A673 (cell line): ENCODE results near the gene MT3. TPM values are rescaled to one million over a fixed set of nuclear protein-coding genes. Genes with fewer than 3 reads are reported as not detected.

Source experiments
- BruUV-seq: library from RNA; stranded (reverse); fragments of 400-500 nt; replicated peaks from 2 replicates; lab custom pipeline; 2021; lab: Mats Ljungman, UMichigan
- CTCF ChIA-PET: fragments of 300-600 bp; sonication (Branson Sonifier 250); formaldehyde crosslinking; loops from one replicate; lab custom pipeline; 2022; ENCODE audit warnings: antibody characterized with exemption; lab: Charles Lee
- POLR2A ChIA-PET: fragments of 300-600 bp; sonication (Branson Sonifier 250); formaldehyde crosslinking; loops from one replicate; lab custom pipeline; 2022; ENCODE audit warnings: antibody characterized with exemption; ENCODE audit not compliant: low non-redundant PET; lab: Charles Lee
- DNase-seq: peaks from one replicate; pipeline ENCODE4 v3.0.0-alpha.2; 2015; ENCODE audit warnings: low spot score
- H3K27ac ChIP-seq: fragments of 200-600 bp; sonication (generic); 2 replicates; pipeline ENCODE4 v1.5.1; 2016; ENCODE audit warnings: mixed run types, low read depth, mild to moderate bottlenecking, mixed read lengths, antibody characterized with exemption, low read length; ENCODE audit not compliant: poor library complexity, severe bottlenecking
- H3K27me3 ChIP-seq: fragments of 200-600 bp; sonication (generic); replicated peaks from 2 replicates; pipeline ENCODE4 v1.6.1; 2017; ENCODE audit warnings: mixed run types, low read depth, mild to moderate bottlenecking, mixed read lengths, antibody characterized with exemption, low read length; ENCODE audit not compliant: insufficient read depth, poor library complexity
- H3K36me3 ChIP-seq: fragments of 200-600 bp; sonication (generic); 2 replicates; pipeline ENCODE4 v1.6.1; 2016; ENCODE audit warnings: mixed run types, mild to moderate bottlenecking, mixed read lengths, antibody characterized with exemption, low read length; ENCODE audit not compliant: insufficient read depth, poor library complexity, severe bottlenecking
- H3K4me1 ChIP-seq: fragments of 200-600 bp; sonication (generic); 2 replicates; pipeline ENCODE4 v1.6.1; 2017; ENCODE audit warnings: mixed run types, mild to moderate bottlenecking, mixed read lengths, antibody characterized with exemption, low read length; ENCODE audit not compliant: insufficient read depth, poor library complexity, severe bottlenecking
- H3K4me3 ChIP-seq: fragments of 200-600 bp; sonication (generic); 2 replicates; pipeline ENCODE4 v1.5.1; 2016; ENCODE audit warnings: low read depth, mixed run types, mild to moderate bottlenecking, mixed read lengths, low read length; ENCODE audit not compliant: poor library complexity, severe bottlenecking
- H3K9me3 ChIP-seq: fragments of 200-600 bp; sonication (generic); 2 replicates; pipeline ENCODE4 v1.6.1; 2016; ENCODE audit warnings: mixed run types, low read depth, mild to moderate bottlenecking, mixed read lengths, antibody characterized with exemption, low read length; ENCODE audit not compliant: poor library complexity, severe bottlenecking
- EZH2 ChIP-seq: fragments of 200-600 bp; sonication (generic); IDR thresholded peaks from 2 replicates; pipeline ENCODE4 v1.6.1; 2017; ENCODE audit warnings: borderline replicate concordance, low read depth, mild to moderate bottlenecking, mixed read lengths, antibody characterized with exemption, low read length; ENCODE audit not compliant: poor library complexity, severe bottlenecking
- intact Hi-C: fragments of 100-400 bp; cut with micrococcal nuclease; formaldehyde crosslinking; loops from one replicate; pipeline ENCODE4 v1.10.0; 2022; ENCODE audit not compliant: unreplicated experiment
- total RNA-seq: library from RNA; stranded (reverse); gene quantifications from 2 replicates; pipeline ENCODE4 v1.2.3, GENCODE V29; 2021
- TF ChIP-seq, protein P1 (sequence below): fragments of 300-800, 200-600 bp; sonication (generic); conservative IDR thresholded peaks from 2 replicates; pipeline ENCODE4 v1.5.1; 2017; ENCODE audit warnings: low read depth, mild to moderate bottlenecking, antibody characterized with exemption, low read length, moderate library complexity, mixed read lengths

Gene MT3
- total RNA-seq, 1 experiment from 2014 or later = not detected

DNA sequence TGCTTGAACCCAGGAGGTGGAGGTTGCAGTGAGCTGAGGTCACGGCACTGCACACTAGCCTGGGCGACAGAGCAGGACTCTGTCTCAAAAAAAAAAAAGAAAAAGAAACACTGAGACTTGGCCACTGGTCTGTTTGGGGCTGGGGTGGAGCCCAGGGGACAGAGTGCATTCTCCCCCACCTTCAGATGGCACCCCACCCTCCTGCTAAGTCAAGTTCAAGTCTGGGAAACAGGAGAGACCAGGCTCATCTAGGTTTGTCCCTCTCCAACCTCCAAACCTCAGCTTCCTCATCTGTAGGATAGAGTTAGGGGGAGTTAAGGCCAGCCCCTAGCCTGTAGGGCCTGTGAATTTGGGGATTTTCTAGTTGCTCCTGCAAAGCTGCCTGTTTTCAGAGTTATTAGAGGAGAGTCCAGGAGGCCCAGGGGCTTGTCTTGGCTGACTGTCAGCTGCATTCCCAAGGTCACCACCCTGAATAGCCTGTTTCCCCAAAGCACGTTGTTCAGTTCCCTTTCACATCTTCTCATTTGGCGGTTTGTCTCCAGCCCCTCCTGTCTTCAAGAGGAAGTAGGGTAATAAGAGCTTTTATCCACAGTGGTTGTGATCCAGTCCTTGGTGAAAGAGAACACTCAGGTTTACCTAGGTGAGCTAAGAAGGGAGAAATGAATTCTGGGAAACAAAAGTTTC lies 2.2 kb downstream of the MT3 start:
- POLR2A ChIA-PET = no interaction called here
- H3K27ac ChIP-seq = no peak overlapping the region
- no peak for DNase-seq
- no peaks in the 10 kb centered on the region for H3K9me3 ChIP-seq
- CTCF ChIA-PET = interaction anchor here (0.6 kb wide), 1 partner anchor 228 kb away, joined by 3 read pairs; no protein-coding TSS in a partner anchor
- intact Hi-C loops = no loop called here
- TF ChIP-seq EZH2 = no peak
- TF ChIP-seq, protein P1, sequence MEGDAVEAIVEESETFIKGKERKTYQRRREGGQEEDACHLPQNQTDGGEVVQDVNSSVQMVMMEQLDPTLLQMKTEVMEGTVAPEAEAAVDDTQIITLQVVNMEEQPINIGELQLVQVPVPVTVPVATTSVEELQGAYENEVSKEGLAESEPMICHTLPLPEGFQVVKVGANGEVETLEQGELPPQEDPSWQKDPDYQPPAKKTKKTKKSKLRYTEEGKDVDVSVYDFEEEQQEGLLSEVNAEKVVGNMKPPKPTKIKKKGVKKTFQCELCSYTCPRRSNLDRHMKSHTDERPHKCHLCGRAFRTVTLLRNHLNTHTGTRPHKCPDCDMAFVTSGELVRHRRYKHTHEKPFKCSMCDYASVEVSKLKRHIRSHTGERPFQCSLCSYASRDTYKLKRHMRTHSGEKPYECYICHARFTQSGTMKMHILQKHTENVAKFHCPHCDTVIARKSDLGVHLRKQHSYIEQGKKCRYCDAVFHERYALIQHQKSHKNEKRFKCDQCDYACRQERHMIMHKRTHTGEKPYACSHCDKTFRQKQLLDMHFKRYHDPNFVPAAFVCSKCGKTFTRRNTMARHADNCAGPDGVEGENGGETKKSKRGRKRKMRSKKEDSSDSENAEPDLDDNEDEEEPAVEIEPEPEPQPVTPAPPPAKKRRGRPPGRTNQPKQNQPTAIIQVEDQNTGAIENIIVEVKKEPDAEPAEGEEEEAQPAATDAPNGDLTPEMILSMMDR = no peak
- H3K4me3 ChIP-seq = no peak overlapping the region
- no peaks in the 10 kb centered on the region for H3K36me3 ChIP-seq
- H3K4me1 ChIP-seq = no peaks in the 10 kb centered on the region
- BruUV-seq = no TSS peak
- H3K27me3 ChIP-seq = peaks cover 24% of the 10 kb centered on the region

- Histone ChIP-seq H3K27me3 (peaks cover 15% of the 10 kb centered on the region), H3K4me3 (no peak overlapping the region), H3K4me1 (no peaks in the 10 kb centered on the region), H3K36me3 (no peaks in the 10 kb centered on the region), H3K9me3 (no peaks in the 10 kb centered on the region), H3K27ac (no peak overlapping the region)
- TF ChIP-seq, protein P1 = no peak
- no peak for TF ChIP-seq EZH2
- no peak for DNase-seq
- intact Hi-C loops = no loop called here
- ChIA-PET POLR2A (no interaction called here), CTCF (no interaction called here)
- no TSS peak for BruUV-seq
Measured at GRCh38 chr16:56593573-56594291, 4.4 kb downstream of the MT3 start.

GRCh38 chr16:56594292-56594619 lies 4.9 kb downstream of the MT3 start:
- H3K36me3 ChIP-seq = no peaks in the 10 kb centered on the region
- BruUV-seq = no TSS peak
- TF ChIP-seq EZH2 = no peak
- TF ChIP-seq, protein P1 = no peak
- H3K9me3 ChIP-seq = no peaks in the 10 kb centered on the region
- ChIA-PET CTCF (no interaction called here), POLR2A (no interaction called here)
- intact Hi-C loops = no loop called here
- H3K27me3 ChIP-seq = peaks cover 9% of the 10 kb centered on the region
- no peak for DNase-seq
- H3K27ac ChIP-seq = no peak overlapping the region
- no peaks in the 10 kb centered on the region for H3K4me1 ChIP-seq
- H3K4me3 ChIP-seq = no peak overlapping the region
